Measurements from ENCODE around the gene HOXD9. TPM values are rescaled to one million over a fixed set of nuclear protein-coding genes. Genes with fewer than 3 reads are reported as not detected.

The HOXD9 gene
- total and polyA plus RNA-seq, 3 donors from 2014 or later: 8.2 to 21.2 (median 15.7) TPM

DNA sequence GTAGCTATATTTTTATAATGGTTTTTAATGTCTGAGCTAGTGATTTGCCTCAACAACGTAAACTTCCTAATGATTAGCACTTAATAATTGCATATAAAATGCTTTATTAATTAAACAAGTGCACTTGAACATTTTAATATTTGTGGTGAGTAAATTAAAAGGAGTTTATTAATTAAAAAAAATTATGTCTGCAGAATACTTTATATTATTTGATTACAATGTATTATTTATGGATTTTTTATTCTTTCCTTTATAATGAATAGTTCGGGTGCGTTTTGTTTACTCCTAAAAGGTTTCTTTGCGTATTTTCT is 9.3 kb downstream of the HOXD9 start:
- Histone ChIP-seq H3K4me1 (peaks cover 21% of the 10 kb centered on the region), H3K9me3 (no peaks in the 10 kb centered on the region), H3K36me3 (ENCODE audit: low read depth, missing control alignments) (no peaks in the 10 kb centered on the region), H3K27me3 (no peaks in the 10 kb centered on the region), H3K4me3 (peak overlapping the region; percentile 81 to 85), H3K27ac (peak overlapping the region; percentile 93 to 98)
- TF ChIP-seq, protein P1, sequence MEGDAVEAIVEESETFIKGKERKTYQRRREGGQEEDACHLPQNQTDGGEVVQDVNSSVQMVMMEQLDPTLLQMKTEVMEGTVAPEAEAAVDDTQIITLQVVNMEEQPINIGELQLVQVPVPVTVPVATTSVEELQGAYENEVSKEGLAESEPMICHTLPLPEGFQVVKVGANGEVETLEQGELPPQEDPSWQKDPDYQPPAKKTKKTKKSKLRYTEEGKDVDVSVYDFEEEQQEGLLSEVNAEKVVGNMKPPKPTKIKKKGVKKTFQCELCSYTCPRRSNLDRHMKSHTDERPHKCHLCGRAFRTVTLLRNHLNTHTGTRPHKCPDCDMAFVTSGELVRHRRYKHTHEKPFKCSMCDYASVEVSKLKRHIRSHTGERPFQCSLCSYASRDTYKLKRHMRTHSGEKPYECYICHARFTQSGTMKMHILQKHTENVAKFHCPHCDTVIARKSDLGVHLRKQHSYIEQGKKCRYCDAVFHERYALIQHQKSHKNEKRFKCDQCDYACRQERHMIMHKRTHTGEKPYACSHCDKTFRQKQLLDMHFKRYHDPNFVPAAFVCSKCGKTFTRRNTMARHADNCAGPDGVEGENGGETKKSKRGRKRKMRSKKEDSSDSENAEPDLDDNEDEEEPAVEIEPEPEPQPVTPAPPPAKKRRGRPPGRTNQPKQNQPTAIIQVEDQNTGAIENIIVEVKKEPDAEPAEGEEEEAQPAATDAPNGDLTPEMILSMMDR (IDR thresholded peaks at IDR 0.05): no peak
- no peak for TF ChIP-seq POLR2A (IDR thresholded peaks at IDR 0.05)
- intact Hi-C loops (cut with DNase I; ENCODE audit: low total_unique reads): loop anchor here (5.0 kb wide), 1 partner anchor 505 kb away; no protein-coding TSS in a partner anchor
- DNase-seq: no peak
- WGBS, 2 donors: 12 to 17% methylated on average over 4 of the region's 4 CpGs

DNA sequence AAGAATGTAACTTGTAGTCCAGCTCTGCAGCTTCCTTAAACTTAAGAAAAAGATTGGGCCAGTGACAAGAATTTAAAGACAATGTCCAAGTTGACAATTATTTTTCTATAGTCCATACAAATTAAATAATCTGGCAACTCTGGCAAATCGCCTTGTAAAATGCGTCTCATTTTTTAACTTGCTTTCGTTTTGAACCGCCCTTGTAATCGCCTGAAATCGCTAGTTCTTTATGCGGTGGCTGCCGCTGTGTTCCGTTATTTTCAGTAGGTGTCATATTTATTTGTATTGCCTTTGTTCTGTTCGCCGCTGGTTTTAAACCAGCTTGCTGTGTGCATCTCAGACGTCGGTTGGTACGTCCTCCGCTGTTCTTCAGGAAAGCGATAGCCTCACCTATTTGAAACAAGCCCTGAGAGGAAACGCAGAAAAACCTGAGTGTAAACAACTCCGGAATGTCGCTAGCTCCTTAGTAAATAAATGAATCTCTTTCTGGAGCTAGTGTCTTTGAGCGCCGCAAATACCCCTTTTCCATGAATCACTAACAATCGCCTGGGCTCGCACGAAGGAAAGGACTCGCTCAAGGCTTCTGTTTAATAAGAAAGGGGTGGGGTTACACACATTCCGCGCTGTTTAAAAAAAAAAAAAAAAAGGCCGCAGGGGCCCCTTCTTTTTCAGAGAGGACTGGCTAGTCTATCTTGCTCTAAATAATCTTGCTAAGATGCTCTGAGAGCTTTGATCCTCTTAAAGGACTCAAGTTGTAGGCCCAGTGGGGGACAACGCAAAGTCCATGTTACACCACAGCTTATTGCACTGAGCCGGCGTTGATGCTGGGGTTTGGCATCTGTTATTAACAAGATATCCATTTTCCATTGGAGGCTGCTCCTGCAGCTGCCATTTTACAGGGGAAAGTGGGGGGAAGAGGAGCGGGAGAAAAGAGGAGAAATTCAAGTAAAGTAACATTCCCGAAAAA is 10.0 kb downstream of the HOXD9 start:
- no peaks in the 10 kb centered on the region for H3K9me3 ChIP-seq
- intact Hi-C loops (cut with DNase I; ENCODE audit: low total_unique reads): loop anchor here (5.0 kb wide), 1 partner anchor 505 kb away; no protein-coding TSS in a partner anchor
- peak overlapping the region; percentile 81 to 85 for H3K4me3 ChIP-seq
- H3K27ac ChIP-seq: peak overlapping the region; percentile 93 to 98
- no peaks in the 10 kb centered on the region for H3K36me3 ChIP-seq (ENCODE audit: low read depth, missing control alignments)
- 11 to 12% methylated on average over 33 of the region's 33 CpGs for WGBS, 2 donors
- H3K27me3 ChIP-seq: no peaks in the 10 kb centered on the region
- peaks cover 20% of the 10 kb centered on the region for H3K4me1 ChIP-seq
- peak; percentile 18 for DNase-seq
- TF ChIP-seq POLR2A (IDR thresholded peaks at IDR 0.05): no peak
- TF ChIP-seq, protein P1 (IDR thresholded peaks at IDR 0.05): no peak

GRCh38 chr2:176133389-176133788 is 10.9 kb downstream of the HOXD9 start:
- intact Hi-C loops (cut with DNase I; ENCODE audit: low total_unique reads): loop anchor here (5.0 kb wide), 1 partner anchor 504 kb away; no protein-coding TSS in a partner anchor
- Histone ChIP-seq H3K9me3 (no peaks in the 10 kb centered on the region), H3K27ac (peak overlapping the region; percentile 93 to 98), H3K36me3 (ENCODE audit: low read depth, missing control alignments) (no peaks in the 10 kb centered on the region), H3K27me3 (no peaks in the 10 kb centered on the region), H3K4me3 (no peak overlapping the region), H3K4me1 (peaks cover 14% of the 10 kb centered on the region)
- DNase-seq: no peak
- TF ChIP-seq POLR2A (IDR thresholded peaks at IDR 0.05): no peak
- TF ChIP-seq, protein P1 (IDR thresholded peaks at IDR 0.05): no peak

GRCh38 chr2:176134035-176134434 is 11.5 kb downstream of the HOXD9 start:
- Histone ChIP-seq H3K4me3 (no peak overlapping the region), H3K36me3 (ENCODE audit: low read depth, missing control alignments) (no peaks in the 10 kb centered on the region), H3K27ac (peak overlapping the region; percentile 97 to 98), H3K9me3 (no peaks in the 10 kb centered on the region), H3K27me3 (no peaks in the 10 kb centered on the region), H3K4me1 (peaks cover 13% of the 10 kb centered on the region)
- TF ChIP-seq, protein P1 (IDR thresholded peaks at IDR 0.05): no peak
- TF ChIP-seq POLR2A (IDR thresholded peaks at IDR 0.05): no peak
- no peak for DNase-seq
- WGBS, 2 donors: 69 to 71% methylated on average over 4 of the region's 4 CpGs
- intact Hi-C loops (cut with DNase I; ENCODE audit: low total_unique reads): loop anchor here (5.0 kb wide), 1 partner anchor 503 kb away; no protein-coding TSS in a partner anchor

All from testis (tissue), 3 donors.